GM21528 (cell line): ENCODE data around the gene OR10P1.
A peak's percentile ranks its signal among the peaks of the same experiment; 100 is the strongest.
"Not testable (repeated sequence)": the region's sequence is repeated elsewhere in the genome, so short reads cannot be mapped to it uniquely, and the experiment has no call there.

ENCODE experiments used
- ATAC-seq: cut with Tn5 transposase; IDR thresholded peaks from one replicate; pipeline ENCODE4 v1.9.1; 2021; ENCODE audit warnings: mild to moderate bottlenecking, moderate library complexity; ENCODE audit not compliant: unreplicated experiment, low FRiP score

Gene OR10P1, protein sequence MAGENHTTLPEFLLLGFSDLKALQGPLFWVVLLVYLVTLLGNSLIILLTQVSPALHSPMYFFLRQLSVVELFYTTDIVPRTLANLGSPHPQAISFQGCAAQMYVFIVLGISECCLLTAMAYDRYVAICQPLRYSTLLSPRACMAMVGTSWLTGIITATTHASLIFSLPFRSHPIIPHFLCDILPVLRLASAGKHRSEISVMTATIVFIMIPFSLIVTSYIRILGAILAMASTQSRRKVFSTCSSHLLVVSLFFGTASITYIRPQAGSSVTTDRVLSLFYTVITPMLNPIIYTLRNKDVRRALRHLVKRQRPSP

GRCh38 chr12:55636853-55637252 lies at the start of gene OR10P1:
TSS of gene OR10P1 (plus strand) at chr12:55636892. CDS start at chr12:55636892, 0 bp downstream.
- no peak for ATAC-seq

DNA sequence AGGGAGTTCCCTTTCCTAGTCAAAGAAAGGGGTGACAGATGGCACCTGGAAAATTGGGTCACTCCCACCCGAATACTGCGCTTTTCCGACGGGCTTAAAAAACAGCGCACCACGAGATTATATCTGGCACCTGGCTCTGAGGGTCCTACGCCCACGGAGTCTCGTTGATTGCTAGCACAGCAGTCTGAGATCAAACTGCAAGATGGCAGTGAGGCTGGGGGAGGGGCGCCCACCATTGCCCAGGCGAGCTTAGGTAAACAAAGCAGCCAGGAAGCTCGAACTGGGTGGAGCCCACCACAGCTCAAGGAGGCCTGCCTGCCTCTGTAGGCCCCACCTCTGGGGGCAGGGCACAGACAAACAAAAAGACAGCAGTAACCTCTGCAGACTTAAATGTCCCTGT lies 46.5 kb upstream of the OR10P1 start:
- ATAC-seq = not testable (repeated sequence)

DNA sequence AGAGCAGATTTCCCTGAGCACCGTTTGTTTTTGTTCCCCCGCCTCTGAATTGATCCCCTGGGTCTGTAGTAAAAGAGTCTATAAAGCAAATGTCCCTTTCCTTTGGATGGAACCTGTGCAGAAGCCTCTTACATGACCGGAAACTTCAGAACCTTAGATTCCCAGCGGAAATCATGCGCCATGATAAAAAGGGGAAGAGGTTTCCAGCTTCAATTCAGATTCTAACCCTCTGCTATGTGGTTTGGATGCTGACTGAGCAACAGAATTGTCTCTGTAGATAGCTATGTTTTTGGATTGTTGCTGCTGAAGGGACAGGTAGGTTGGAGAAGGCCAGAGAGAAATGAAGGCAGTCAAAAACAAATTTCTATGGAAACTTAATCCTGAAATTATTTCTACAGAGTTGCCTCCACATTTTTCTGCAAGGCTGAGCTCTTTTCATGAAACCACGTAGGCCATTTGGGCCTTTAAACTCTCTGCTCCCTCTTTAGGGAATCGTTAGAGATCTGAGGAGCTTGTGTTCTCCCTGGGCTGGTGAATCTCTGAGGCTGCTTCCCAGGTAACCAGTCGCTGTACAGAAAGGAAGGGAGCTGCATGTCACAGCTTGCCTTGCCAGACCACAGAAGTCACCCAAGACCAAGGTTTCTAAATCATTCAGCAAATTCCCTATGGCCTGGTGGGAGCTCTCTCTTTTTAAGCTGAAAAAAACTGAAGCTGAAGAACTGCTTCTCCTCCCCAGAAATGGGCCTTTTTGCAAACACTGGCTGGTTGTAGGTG lies 28.7 kb upstream of the OR10P1 start:
- no peak for ATAC-seq

GRCh38 chr12:55610598-55610997 lies 26.1 kb upstream of the OR10P1 start:
- ATAC-seq = no peak

DNA sequence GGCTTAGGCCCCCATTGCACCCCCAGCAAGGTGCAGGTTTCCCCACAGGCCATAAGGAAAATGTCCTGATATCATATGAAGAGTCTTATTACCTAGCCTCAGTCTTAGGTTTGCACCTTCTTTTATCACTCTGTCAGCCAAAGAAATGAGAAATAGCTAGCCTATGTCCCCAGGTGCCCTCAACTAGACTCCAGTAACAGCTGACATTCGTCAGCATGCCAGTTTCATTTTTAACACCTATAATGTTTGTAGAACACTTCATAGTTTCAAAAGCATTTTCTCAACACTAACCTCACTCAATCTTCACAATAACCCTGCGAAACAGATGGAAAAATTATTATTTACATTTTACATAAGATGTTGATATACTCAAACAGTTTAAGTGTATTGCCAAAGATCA lies 24.0 kb upstream of the OR10P1 start:
- ATAC-seq = no peak

GRCh38 chr12:55614764-55615163 lies 21.9 kb upstream of the OR10P1 start:
- no peak for ATAC-seq

DNA sequence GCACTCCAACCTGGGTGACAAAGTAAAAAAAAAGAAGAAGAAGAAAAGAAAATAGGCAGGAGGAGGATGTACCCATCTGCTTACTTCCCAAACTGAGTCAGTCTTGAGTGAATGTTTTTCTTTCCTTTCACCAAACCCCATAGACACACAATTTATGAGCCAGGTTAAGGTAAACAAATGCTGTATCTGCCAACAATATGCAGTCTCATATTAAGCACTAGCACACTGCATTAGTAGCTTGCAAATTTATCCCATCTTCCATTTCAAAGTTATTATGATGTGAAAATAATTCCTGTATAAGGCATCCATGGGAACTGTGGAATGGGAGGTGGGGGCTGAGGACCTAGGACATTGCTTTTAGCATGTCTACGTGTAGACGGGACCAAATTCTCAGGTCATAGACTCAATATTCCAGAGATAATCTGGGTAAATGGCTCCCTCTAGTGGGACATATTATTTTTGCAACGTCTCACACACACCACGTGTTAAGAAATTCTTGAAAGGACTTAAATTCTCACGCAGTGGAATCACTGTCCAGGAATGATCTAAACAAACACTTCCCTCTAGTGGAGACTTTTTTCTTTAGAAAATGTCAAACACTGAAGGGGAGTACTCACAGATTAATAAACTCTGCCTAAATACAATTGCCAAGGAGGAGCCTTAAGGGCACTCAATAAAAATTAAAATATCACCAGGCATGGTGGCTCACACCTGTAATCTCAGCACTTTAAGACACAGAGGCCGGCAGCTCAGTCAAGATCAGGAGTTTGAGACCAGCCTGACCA lies 17.1 kb upstream of the OR10P1 start:
- peak; percentile 81 for ATAC-seq

GRCh38 chr12:55624056-55624455 lies 12.6 kb upstream of the OR10P1 start:
- ATAC-seq = peak; percentile 46

GRCh38 chr12:55626154-55626553 lies 10.5 kb upstream of the OR10P1 start:
- ATAC-seq = no peak

DNA sequence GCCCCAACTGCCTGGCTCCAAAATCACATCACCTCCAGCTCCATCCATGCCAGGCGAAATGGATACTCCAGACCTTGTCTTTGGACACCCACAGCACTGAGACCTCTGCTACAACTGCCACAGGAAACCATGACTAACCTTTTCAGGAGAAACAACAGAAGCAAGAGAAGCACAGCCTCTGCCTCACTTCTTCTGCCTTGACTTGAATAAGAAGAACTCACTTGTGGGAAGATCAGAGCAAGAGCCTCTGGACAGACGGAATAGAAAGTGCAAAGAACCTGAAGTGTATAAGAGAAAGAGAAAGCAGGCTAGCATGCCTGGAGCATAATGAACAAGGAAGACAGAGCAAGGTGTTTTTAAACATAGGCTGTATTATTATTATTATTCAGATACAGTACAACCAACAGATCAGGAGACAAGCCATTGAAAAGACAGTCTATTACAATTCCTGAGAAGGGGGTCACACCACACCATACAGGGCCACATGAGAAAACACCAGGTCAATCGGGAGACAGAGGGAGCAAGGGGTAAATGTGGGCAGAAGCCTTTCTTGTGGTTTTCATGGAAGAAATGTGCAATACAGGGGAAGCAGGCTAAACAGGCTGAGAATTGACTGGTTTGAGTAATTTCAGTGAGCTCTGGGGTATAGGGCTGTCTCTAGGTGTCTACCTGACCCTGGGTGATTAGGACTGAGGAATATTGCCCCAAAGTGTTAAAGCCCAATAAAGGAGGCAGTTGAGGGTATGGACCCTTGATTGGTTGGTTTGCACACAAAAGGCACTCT lies 7.4 kb upstream of the OR10P1 start:
- ATAC-seq = no peak

DNA sequence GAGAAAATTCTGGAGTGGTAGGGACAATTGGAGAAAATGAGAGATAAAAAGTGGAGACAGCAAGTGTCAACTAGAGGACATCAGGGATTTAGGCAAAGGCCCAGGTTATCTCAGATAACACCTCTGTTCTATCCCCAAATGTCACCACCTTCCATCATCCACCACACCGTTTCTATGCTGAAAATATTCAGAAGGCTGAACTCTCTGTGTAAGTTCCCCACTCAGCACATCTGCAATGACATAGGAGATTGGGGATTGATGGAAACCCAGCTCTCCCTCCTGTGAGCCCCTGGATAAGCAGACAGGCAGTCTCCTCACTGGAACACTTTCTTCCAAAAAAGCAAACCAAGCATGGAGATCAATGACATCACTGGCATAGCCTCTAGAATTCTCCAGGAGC lies 5.6 kb upstream of the OR10P1 start:
- no peak for ATAC-seq

GRCh38 chr12:55631733-55632132 lies 5.0 kb upstream of the OR10P1 start:
- no peak for ATAC-seq

GRCh38 chr12:55633151-55633550 lies 3.5 kb upstream of the OR10P1 start:
- no peak for ATAC-seq

- ATAC-seq = no peak
These were observed 506 bp upstream of the OR10P1 start for GRCh38 chr12:55636116-55636655.

- ATAC-seq = no peak
These were observed 775 bp downstream of the OR10P1 start for GRCh38 chr12:55637467-55637866.

DNA sequence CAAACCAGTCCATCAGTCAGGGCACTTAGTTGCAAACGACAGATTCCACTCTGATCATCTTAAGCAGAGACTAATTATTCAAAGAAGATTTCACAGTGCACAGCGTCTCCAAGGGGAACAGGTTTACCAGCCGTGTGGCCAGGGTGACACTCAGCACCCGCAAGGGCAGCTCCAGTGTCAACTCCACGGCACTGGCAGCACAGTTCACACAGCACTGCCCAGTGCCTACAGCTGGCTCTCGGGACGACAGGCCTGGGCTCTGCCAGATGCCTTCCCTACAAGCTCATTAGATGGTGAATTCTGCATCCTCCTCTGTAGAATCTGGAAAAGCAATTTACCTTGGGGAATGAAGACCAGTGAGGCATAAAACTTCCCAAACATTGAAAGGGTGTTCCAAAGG lies 4.9 kb downstream of the OR10P1 start:
- no peak for ATAC-seq

GRCh38 chr12:55642267-55642666 lies 5.6 kb downstream of the OR10P1 start:
- ATAC-seq = no peak

GRCh38 chr12:55642669-55643068 lies 6.0 kb downstream of the OR10P1 start:
- no peak for ATAC-seq

DNA sequence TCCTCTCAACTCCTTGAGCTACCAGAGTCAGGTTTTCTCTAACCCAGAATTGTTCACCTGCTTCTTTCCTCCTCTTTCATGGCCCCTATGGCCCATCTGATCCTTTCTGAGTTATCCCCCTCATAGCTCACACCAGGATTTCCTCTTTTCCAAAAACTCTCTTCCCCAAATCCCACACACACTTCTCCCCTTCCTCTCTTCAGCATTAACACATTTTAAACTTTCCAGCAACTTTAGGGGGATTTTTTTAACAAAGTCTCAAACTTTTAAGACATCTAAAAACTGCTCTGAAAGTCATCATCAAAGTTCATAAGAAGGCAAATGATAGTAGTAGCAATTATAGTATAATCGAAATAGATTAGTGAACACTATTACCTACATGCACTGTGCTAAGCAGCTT lies 7.9 kb downstream of the OR10P1 start:
- ATAC-seq = no peak

GRCh38 chr12:55647027-55647426 lies 10.3 kb downstream of the OR10P1 start:
- ATAC-seq = no peak
